Astrocyte (in vitro differentiated cells and primary cell): ENCODE measurements around the gene SLC5A4.

Experiments
- CTCF ChIP-seq: IDR thresholded peaks from 2 replicates; pipeline ENCODE4 v1.5.1; 2011; ENCODE audit warnings: low read depth, mild to moderate bottlenecking, inconsistent platforms, low read length, moderate library complexity; ENCODE audit not compliant: insufficient read depth
- EZH2 ChIP-seq: IDR thresholded peaks from 2 replicates; pipeline ENCODE4 v1.6.1; 2012; ENCODE audit warnings: mild to moderate bottlenecking, low read length, inconsistent platforms; ENCODE audit not compliant: insufficient read depth

GRCh38 chr22:32286290-32286840, 31.2 kb upstream of the SLC5A4 start:
- TF ChIP-seq CTCF (no peak), EZH2 (no peak)
